Activated CD4-positive, alpha-beta T cell treated with anti-CD3 and anti-CD28 coated beads, Interleukin-2, amount 10 ng/mL, durations not matched to agents 7 days and 5 days (primary cell): ENCODE results near the gene ARHGAP26. TPM values are rescaled to one million over a fixed set of nuclear protein-coding genes. Genes with fewer than 3 reads are reported as not detected.

Experiments
- CTCF ChIA-PET: fragments of 350-600 bp; sonication (Branson Sonifier 250); formaldehyde crosslinking; loops from one replicate; lab custom pipeline; 2021; ENCODE audit warnings: antibody characterized with exemption; lab: Charles Lee
- POLR2A ChIA-PET: fragments of 350-600 bp; sonication (Branson Sonifier 250); formaldehyde crosslinking; loops from one replicate; lab custom pipeline; 2021; ENCODE audit warnings: antibody characterized with exemption; lab: Charles Lee
- DNase-seq: peaks from one replicate; pipeline ENCODE4 v3.0.0-alpha.2; 2020
- H3K27ac Mint-ChIP-seq: one replicate; pipeline ENCODE4 v1.8.0; 2021; ENCODE audit warnings: mild to moderate bottlenecking, moderate library complexity, mixed read lengths
- H3K27me3 Mint-ChIP-seq: one replicate; pipeline ENCODE4 v1.8.0; 2021; ENCODE audit warnings: mixed read lengths
- H3K36me3 Mint-ChIP-seq: one replicate; pipeline ENCODE4 v1.8.0; 2021; ENCODE audit warnings: low read depth, mixed read lengths
- H3K4me1 Mint-ChIP-seq: one replicate; pipeline ENCODE4 v1.8.0; 2021; ENCODE audit warnings: mixed read lengths
- H3K4me3 Mint-ChIP-seq: one replicate; pipeline ENCODE4 v1.8.0; 2021; ENCODE audit warnings: mild to moderate bottlenecking, moderate library complexity, mixed read lengths
- H3K9me3 Mint-ChIP-seq: one replicate; pipeline ENCODE4 v1.8.0; 2021; ENCODE audit warnings: mixed read lengths
- total RNA-seq, 2 experiments: library from RNA; stranded (reverse); gene quantifications; one replicate each; pipeline ENCODE4 v1.2.3, GENCODE V29; 2021

Gene ARHGAP26
- total RNA-seq, 2 experiments from 2014 or later = 21.0 to 21.5 TPM

- H3K4me3 Mint-ChIP-seq = no peak overlapping the region
- peaks cover 25% of the 10 kb centered on the region for H3K4me1 Mint-ChIP-seq
- ChIA-PET POLR2A (no interaction called here), CTCF (no interaction called here)
- no peak overlapping the region for H3K27ac Mint-ChIP-seq
- no peaks in the 10 kb centered on the region for H3K9me3 Mint-ChIP-seq
- no peak for DNase-seq
- H3K36me3 Mint-ChIP-seq = no peaks in the 10 kb centered on the region
- no peaks in the 10 kb centered on the region for H3K27me3 Mint-ChIP-seq
Measured at GRCh38 chr5:142841511-142842265, 71.5 kb downstream of the ARHGAP26 start.

GRCh38 chr5:142842994-142843905 is 73.1 kb downstream of the ARHGAP26 start:
- no peaks in the 10 kb centered on the region for H3K27me3 Mint-ChIP-seq
- DNase-seq = no peak
- ChIA-PET CTCF (interaction anchor here (0.5 to 2.5 kb wide), 7 partner anchors 12 to 1169 kb away, joined by 3 to 7 read pairs (median 3); partner anchors contain the start of gene ARHGAP26), POLR2A (no interaction called here)
- no peak overlapping the region for H3K27ac Mint-ChIP-seq
- H3K36me3 Mint-ChIP-seq = no peaks in the 10 kb centered on the region
- H3K9me3 Mint-ChIP-seq = no peaks in the 10 kb centered on the region
- H3K4me3 Mint-ChIP-seq = no peak overlapping the region
- peaks cover 25% of the 10 kb centered on the region for H3K4me1 Mint-ChIP-seq

- no peaks in the 10 kb centered on the region for H3K9me3 Mint-ChIP-seq
- H3K27ac Mint-ChIP-seq = peak overlapping the region; percentile 78
- no peak for DNase-seq
- no peak overlapping the region for H3K4me3 Mint-ChIP-seq
- peaks cover 30% of the 10 kb centered on the region for H3K4me1 Mint-ChIP-seq
- no peaks in the 10 kb centered on the region for H3K36me3 Mint-ChIP-seq
- ChIA-PET CTCF (interaction anchor here (1.6 to 2.5 kb wide), 4 partner anchors 12 to 75 kb away, joined by 3 to 7 read pairs (median 6); partner anchors contain the start of gene ARHGAP26), POLR2A (no interaction called here)
- no peaks in the 10 kb centered on the region for H3K27me3 Mint-ChIP-seq
Measured at GRCh38 chr5:142844866-142845265, 74.7 kb downstream of the ARHGAP26 start.

GRCh38 chr5:142845402-142845921 is 75.3 kb downstream of the ARHGAP26 start:
- no peak overlapping the region for H3K4me3 Mint-ChIP-seq
- no peak for DNase-seq

DNA sequence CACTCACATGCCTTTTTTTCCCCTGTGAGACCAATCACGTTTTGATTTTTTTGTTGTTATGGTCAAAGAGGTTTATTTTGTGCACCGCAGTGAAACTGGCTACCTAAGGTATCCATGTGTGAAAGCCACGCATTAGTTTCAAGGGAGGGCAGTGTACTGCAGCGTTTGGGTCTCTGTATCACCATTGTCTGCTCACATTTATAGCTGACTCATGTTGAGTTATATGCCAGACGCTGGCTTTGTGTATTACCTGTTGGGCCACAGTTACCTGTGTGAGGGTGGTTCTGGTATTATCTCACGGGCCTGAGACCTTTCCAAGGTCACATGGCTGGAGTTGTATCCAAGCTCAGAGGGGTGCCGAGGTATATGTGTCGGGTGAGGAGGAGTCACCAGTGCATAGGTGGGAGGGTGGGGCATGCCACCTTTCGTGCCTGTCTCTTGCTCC is 75.8 kb downstream of the ARHGAP26 start:
- DNase-seq = no peak
- Mint-ChIP-seq H3K4me3 (no peak overlapping the region), H3K36me3 (no peaks in the 10 kb centered on the region), H3K9me3 (no peaks in the 10 kb centered on the region), H3K27me3 (no peaks in the 10 kb centered on the region), H3K27ac (peak overlapping the region; percentile 78), H3K4me1 (peaks cover 32% of the 10 kb centered on the region)
- ChIA-PET CTCF (interaction anchor here (0.6 to 2.5 kb wide), 7 partner anchors 11 to 469 kb away, joined by 3 to 7 read pairs (median 3); partner anchors contain the start of gene ARHGAP26), POLR2A (no interaction called here)

More at GRCh38 chr5:142845402-142845921, 75.3 kb downstream of the ARHGAP26 start:
- H3K27ac Mint-ChIP-seq = peak overlapping the region; percentile 78
- H3K27me3 Mint-ChIP-seq = no peaks in the 10 kb centered on the region
- no peaks in the 10 kb centered on the region for H3K36me3 Mint-ChIP-seq
- H3K9me3 Mint-ChIP-seq = no peaks in the 10 kb centered on the region
- ChIA-PET CTCF (interaction anchor here (0.6 to 2.5 kb wide), 7 partner anchors 12 to 468 kb away, joined by 3 to 7 read pairs (median 4); partner anchors contain the start of gene ARHGAP26), POLR2A (no interaction called here)
- H3K4me1 Mint-ChIP-seq = peaks cover 32% of the 10 kb centered on the region

GRCh38 chr5:142846406-142846805 is 76.2 kb downstream of the ARHGAP26 start:
- ChIA-PET POLR2A (no interaction called here), CTCF (interaction anchor here (0.6 to 1.3 kb wide), 2 partner anchors 24 kb away, joined by 3 read pairs; no protein-coding TSS in a partner anchor)
- H3K27me3 Mint-ChIP-seq = no peaks in the 10 kb centered on the region
- H3K27ac Mint-ChIP-seq = no peak overlapping the region
- H3K4me3 Mint-ChIP-seq = no peak overlapping the region
- H3K4me1 Mint-ChIP-seq = peaks cover 32% of the 10 kb centered on the region
- H3K36me3 Mint-ChIP-seq = no peaks in the 10 kb centered on the region
- no peaks in the 10 kb centered on the region for H3K9me3 Mint-ChIP-seq
- DNase-seq = no peak

DNA sequence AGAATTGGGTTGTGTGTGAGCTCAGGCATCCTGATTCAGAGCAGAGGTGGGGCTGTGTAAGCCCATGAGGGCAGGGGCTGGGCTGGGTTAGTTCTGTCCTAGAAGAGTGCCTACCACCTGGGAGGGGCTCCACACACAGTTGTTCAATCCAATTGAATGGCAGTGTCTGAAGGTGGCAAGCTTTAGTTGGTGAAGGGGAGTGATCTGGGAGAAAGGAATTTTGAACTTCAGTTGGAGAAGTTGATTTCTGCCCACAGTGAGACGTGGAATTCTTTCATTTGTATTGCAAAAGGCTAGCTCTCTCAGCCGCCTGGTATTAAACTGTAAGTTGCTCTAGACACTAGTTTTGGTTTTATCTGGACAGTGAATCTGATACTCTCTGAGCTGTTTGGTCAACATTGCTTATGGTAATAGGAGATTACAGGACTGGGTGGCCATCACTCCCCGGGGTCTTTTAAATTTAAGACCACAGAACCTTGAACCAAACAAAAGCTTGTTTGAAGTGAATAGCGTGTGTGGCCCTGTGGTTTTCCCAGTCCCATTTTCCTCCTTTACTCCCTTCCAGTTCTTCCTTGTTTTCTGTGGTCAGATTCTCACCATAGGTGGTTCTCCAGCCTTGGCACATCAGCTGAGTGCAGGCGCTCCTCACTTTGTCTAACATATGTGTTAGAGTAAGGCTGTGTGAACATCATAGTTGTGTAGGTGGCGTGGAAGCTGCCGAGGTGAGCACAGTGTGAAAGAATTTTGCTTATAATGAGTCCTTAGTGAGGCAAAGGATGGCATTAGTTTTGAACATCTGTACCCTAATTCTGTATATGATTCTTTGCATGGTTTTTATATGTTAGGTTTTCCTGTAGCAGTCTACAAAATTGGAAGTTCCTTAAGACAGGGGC is 78.0 kb downstream of the ARHGAP26 start:
- CTCF ChIA-PET = interaction anchor here (0.9 to 1.6 kb wide), 7 partner anchors 11 to 135 kb away, joined by 3 to 6 read pairs (median 3); no protein-coding TSS in a partner anchor
- Mint-ChIP-seq H3K9me3 (no peaks in the 10 kb centered on the region), H3K27me3 (no peaks in the 10 kb centered on the region), H3K36me3 (no peaks in the 10 kb centered on the region), H3K4me3 (no peak overlapping the region), H3K4me1 (peaks cover 32% of the 10 kb centered on the region), H3K27ac (no peak overlapping the region)
- POLR2A ChIA-PET = no interaction called here
- no peak for DNase-seq

DNA sequence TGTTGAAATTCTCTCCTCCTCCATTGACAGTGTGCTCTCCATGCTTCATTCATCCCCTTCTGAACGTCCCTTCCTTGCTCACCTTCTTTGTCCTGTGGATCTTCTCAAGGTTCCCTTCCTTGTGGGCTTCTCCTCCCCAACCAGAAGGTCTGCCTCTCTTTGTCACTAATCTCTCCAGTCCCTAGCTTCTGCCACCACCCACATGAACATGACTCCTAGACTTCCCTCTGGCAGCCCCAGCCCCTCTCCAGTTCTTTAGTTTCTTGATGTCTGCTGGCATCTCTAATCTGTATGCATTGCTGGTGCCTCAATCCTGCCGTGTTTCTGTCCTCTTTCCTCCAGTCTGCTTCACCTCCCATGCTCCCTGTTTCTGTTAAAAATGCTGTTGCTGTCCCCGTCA is 79.3 kb downstream of the ARHGAP26 start:
- H3K27me3 Mint-ChIP-seq = no peaks in the 10 kb centered on the region
- peaks cover 27% of the 10 kb centered on the region for H3K4me1 Mint-ChIP-seq
- POLR2A ChIA-PET = no interaction called here
- no peak for DNase-seq
- CTCF ChIA-PET = interaction anchor here (1.3 to 1.9 kb wide), 2 partner anchors 13 to 100 kb away, joined by 3 to 7 read pairs; no protein-coding TSS in a partner anchor
- H3K27ac Mint-ChIP-seq = peak overlapping the region; percentile 9
- H3K4me3 Mint-ChIP-seq = no peak overlapping the region
- no peaks in the 10 kb centered on the region for H3K9me3 Mint-ChIP-seq
- H3K36me3 Mint-ChIP-seq = no peaks in the 10 kb centered on the region

- no peak overlapping the region for H3K4me3 Mint-ChIP-seq
- no peaks in the 10 kb centered on the region for H3K27me3 Mint-ChIP-seq
- H3K36me3 Mint-ChIP-seq = no peaks in the 10 kb centered on the region
- CTCF ChIA-PET = interaction anchor here (1.4 to 1.9 kb wide), 2 partner anchors 11 to 101 kb away, joined by 4 to 7 read pairs; no protein-coding TSS in a partner anchor
- POLR2A ChIA-PET = no interaction called here
- H3K27ac Mint-ChIP-seq = peak overlapping the region; percentile 9
- no peak for DNase-seq
- H3K4me1 Mint-ChIP-seq = peaks cover 24% of the 10 kb centered on the region
- no peaks in the 10 kb centered on the region for H3K9me3 Mint-ChIP-seq
Measured at GRCh38 chr5:142849880-142850279, 79.7 kb downstream of the ARHGAP26 start.

- Mint-ChIP-seq H3K9me3 (no peaks in the 10 kb centered on the region), H3K27me3 (no peaks in the 10 kb centered on the region), H3K4me3 (no peak overlapping the region), H3K36me3 (no peaks in the 10 kb centered on the region), H3K27ac (no peak overlapping the region), H3K4me1 (peaks cover 7% of the 10 kb centered on the region)
- POLR2A ChIA-PET = no interaction called here
- CTCF ChIA-PET = interaction anchor here (0.6 kb wide), 1 partner anchor 16 kb away, joined by 3 read pairs; no protein-coding TSS in a partner anchor
- no peak for DNase-seq
Measured at GRCh38 chr5:142851731-142852130, 81.6 kb downstream of the ARHGAP26 start.

DNA sequence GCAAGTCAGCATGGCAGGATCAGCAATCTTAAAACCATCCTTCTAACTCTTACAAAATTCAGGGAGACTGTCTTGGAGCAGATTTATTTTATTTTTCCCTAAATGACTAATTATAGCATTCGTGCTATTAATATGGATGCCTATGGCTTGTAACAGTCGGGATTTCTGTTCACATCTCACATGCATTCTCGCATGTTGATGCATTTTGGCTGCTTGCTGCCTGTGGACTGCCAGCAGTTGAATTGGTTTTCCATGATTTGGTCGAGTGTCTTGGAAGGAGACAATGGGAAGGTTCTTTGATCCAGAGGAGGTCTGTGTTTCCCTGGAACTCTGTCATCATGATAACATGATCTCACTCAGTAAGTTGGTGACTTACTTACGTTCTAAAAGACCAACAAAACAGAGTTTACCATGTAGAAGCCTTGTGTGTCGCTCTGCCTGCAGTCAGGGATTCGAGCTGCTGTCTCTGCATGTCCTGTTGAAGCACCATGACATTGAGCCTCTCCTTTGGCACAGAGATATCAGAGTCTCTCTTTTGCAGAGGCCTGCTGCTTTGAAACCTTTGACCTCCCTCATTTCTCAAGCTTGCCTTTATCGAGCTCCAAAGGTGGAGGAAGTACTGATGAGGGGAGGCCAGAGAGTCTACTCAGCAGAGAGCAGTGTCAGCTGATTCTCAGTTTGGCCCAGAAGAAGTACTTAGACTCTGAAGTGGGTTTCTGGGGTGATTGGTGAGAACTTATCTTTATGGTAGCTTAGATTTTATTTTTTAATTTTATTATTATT is 82.4 kb downstream of the ARHGAP26 start:
- Mint-ChIP-seq H3K27ac (no peak overlapping the region), H3K4me1 (peaks cover 7% of the 10 kb centered on the region), H3K36me3 (no peaks in the 10 kb centered on the region), H3K4me3 (no peak overlapping the region), H3K27me3 (no peaks in the 10 kb centered on the region), H3K9me3 (no peaks in the 10 kb centered on the region)
- no peak for DNase-seq
- ChIA-PET POLR2A (no interaction called here), CTCF (interaction anchor here (0.6 to 2.0 kb wide), 6 partner anchors 17 to 104 kb away, joined by 3 to 5 read pairs (median 3); no protein-coding TSS in a partner anchor)
